HepG2 (cell line): ENCODE results near the gene NGEF. TPM values are rescaled to one million over a fixed set of nuclear protein-coding genes. Genes with fewer than 3 reads are reported as not detected.

Experiments
- ADNP ChIP-seq: sonication (generic); formaldehyde crosslinking; IDR thresholded peaks from 2 replicates; pipeline ENCODE4 v1.4.0; 2020; ENCODE audit warnings: missing genetic modification reagents
- ATRX ChIP-seq: sonication (generic); formaldehyde crosslinking; IDR thresholded peaks from 2 replicates; pipeline ENCODE4 v1.4.0; 2020; ENCODE audit warnings: missing genetic modification reagents, borderline replicate concordance
- EZH2 ChIP-seq: conservative IDR thresholded peaks from 2 replicates; pipeline ENCODE4 v1.6.1; 2012; ENCODE audit warnings: mild to moderate bottlenecking, low read depth, low read length, moderate library complexity
- FOXA3 ChIP-seq: IDR thresholded peaks from 2 replicates; pipeline ENCODE4 v1.6.1; 2016; ENCODE audit warnings: missing genetic modification reagents, missing compliant biosample characterization
- HIVEP1 ChIP-seq: sonication (generic); formaldehyde crosslinking; IDR thresholded peaks from 2 replicates; pipeline ENCODE4 v1.4.0; 2020; ENCODE audit warnings: mild to moderate bottlenecking, missing genetic modification reagents
- JUND ChIP-seq: sonication (generic); formaldehyde crosslinking; IDR thresholded peaks from 2 replicates; pipeline ENCODE4 v1.8.0; 2022; ENCODE audit warnings: mild to moderate bottlenecking, missing genetic modification reagents
- MAF1 ChIP-seq: sonication (generic); formaldehyde crosslinking; IDR thresholded peaks from 2 replicates; pipeline ENCODE4 v1.5.0; 2020; ENCODE audit warnings: missing genetic modification reagents, borderline replicate concordance
- MEIS2 ChIP-seq: sonication (generic); formaldehyde crosslinking; IDR thresholded peaks from 2 replicates; pipeline ENCODE4 v1.9.0; 2021; ENCODE audit warnings: mild to moderate bottlenecking, missing genetic modification reagents
- NCOA5 ChIP-seq: sonication (generic); formaldehyde crosslinking; IDR thresholded peaks from 2 replicates; pipeline ENCODE4 v1.4.0; 2020; ENCODE audit warnings: missing genetic modification reagents
- PHF5A ChIP-seq: IDR thresholded peaks from one replicate; pipeline ENCODE4 v1.6.1; 2018; ENCODE audit warnings: low read depth, missing genetic modification reagents; ENCODE audit not compliant: unreplicated experiment
- PHF8 ChIP-seq: sonication (generic); formaldehyde crosslinking; IDR thresholded peaks from 2 replicates; pipeline ENCODE4 v1.5.0; 2020; ENCODE audit warnings: missing genetic modification reagents
- REL ChIP-seq: sonication (generic); formaldehyde crosslinking; conservative IDR thresholded peaks from 2 replicates; pipeline ENCODE4 v1.8.0; 2022; ENCODE audit warnings: mild to moderate bottlenecking, missing genetic modification reagents, moderate library complexity
- SMYD3 ChIP-seq: sonication (generic); formaldehyde crosslinking; IDR thresholded peaks from 2 replicates; pipeline ENCODE4 v1.8.1; 2023; ENCODE audit warnings: mild to moderate bottlenecking, missing genetic modification reagents
- TCF12 ChIP-seq, 2 experiments: fragments of 450-650 bp in 1 of 2; sonication (generic) in 1 of 2; formaldehyde crosslinking in 1 of 2; IDR thresholded peaks; 2 replicates each; pipeline versions ENCODE4 v1.6.1 to v1.8.0; 2017 to 2022; ENCODE audit warnings: antibody characterized with exemption in 1 of 2, mild to moderate bottlenecking in 1 of 2, missing genetic modification reagents in 1 of 2, moderate library complexity in 1 of 2
- TCF7L2 ChIP-seq: IDR thresholded peaks from 2 replicates; pipeline ENCODE4 v1.6.1; 2011; ENCODE audit warnings: mild to moderate bottlenecking, low read depth, low read length, moderate library complexity
- ZC3H4 ChIP-seq: sonication (generic); formaldehyde crosslinking; IDR thresholded peaks from 2 replicates; pipeline ENCODE4 v1.4.0; 2020; ENCODE audit warnings: missing genetic modification reagents, borderline replicate concordance
- ZKSCAN1 ChIP-seq: fragments of 150-350 bp; IDR thresholded peaks from 2 replicates; pipeline ENCODE4 v1.6.1; 2014; ENCODE audit warnings: low read length
- ZNF530 ChIP-seq: sonication (generic); formaldehyde crosslinking; IDR thresholded peaks from 2 replicates; pipeline ENCODE4 v1.5.0; 2020; ENCODE audit warnings: low read depth, mild to moderate bottlenecking, missing genetic modification reagents
- ZNF556 ChIP-seq: sonication (generic); formaldehyde crosslinking; IDR thresholded peaks from 2 replicates; pipeline ENCODE4 v1.4.0; 2020; ENCODE audit warnings: mild to moderate bottlenecking, missing genetic modification reagents, borderline replicate concordance
- ZNF557 ChIP-seq: sonication (generic); formaldehyde crosslinking; IDR thresholded peaks from 2 replicates; pipeline ENCODE4 v1.4.0; 2020; ENCODE audit warnings: missing genetic modification reagents
- ZNF652 ChIP-seq: IDR thresholded peaks from 2 replicates; pipeline ENCODE4 v1.6.1; 2016; ENCODE audit warnings: low read depth, borderline replicate concordance
- ZNF878 ChIP-seq: sonication (generic); formaldehyde crosslinking; IDR thresholded peaks from 2 replicates; pipeline ENCODE4 v1.8.1; 2023; ENCODE audit warnings: mild to moderate bottlenecking, missing genetic modification reagents, moderate library complexity
- ZXDC ChIP-seq: sonication (generic); formaldehyde crosslinking; IDR thresholded peaks from 2 replicates; pipeline ENCODE4 v1.5.0; 2020; ENCODE audit warnings: mild to moderate bottlenecking, missing genetic modification reagents
- polyA plus RNA-seq, 8 experiments: library from polyadenylated mRNA; depleted of rRNA in 3 of 8; stranded (reverse) in 7 of 8; unstranded in 1 of 8; fragments of >200 nt; fragmentation: Illumina TruSeq in 4 of 8; extraction: Trizol in 4 of 8; gene quantifications; 2 replicates each; pipeline versions ENCODE4 v1.2.1 to v1.2.3, GENCODE V29; 2011 to 2016; ENCODE audit warnings: low read depth in 4 of 8, missing spikeins in 1 of 8, mixed read lengths in 1 of 8; ENCODE audit not compliant: insufficient read depth in 1 of 8
- total RNA-seq, 5 experiments: library from RNA; depleted of rRNA; stranded (reverse); fragments of >200 nt; fragmentation: Illumina TruSeq; extraction: Trizol; gene quantifications; 2 replicates each; pipeline ENCODE4 v1.2.3, GENCODE V29; 2016; ENCODE audit warnings: low read depth in 1 of 5
- TF ChIP-seq, protein P1 (sequence below): sonication (generic); formaldehyde crosslinking; IDR thresholded peaks from 2 replicates; pipeline ENCODE4; 2020; ENCODE audit warnings: missing genetic modification reagents, mild to moderate bottlenecking, borderline replicate concordance
- TF ChIP-seq, protein P2 (sequence below): sonication (generic); formaldehyde crosslinking; IDR thresholded peaks from 2 replicates; pipeline ENCODE4 v1.8.0; 2022; ENCODE audit warnings: mild to moderate bottlenecking, missing genetic modification reagents; ENCODE audit not compliant: insufficient replicate concordance

Gene NGEF
- total and polyA plus RNA-seq, 2 of the 13 experiments (the other 11 are each of a cell fraction or from before 2014, with no cell fraction given), result 14.4 to 36.9 TPM

GRCh38 chr2:232876978-232877441 is 136.0 kb downstream of the NGEF start (continued):
- TF ChIP-seq ATRX (CRISPR knock-in tag) (no peak), ADNP (CRISPR knock-in tag) (no peak), ZNF557 (no peak), FOXA3 (CRISPR knock-in tag) (no peak), ZNF652 (no peak), ZKSCAN1 (no peak), PHF8 (CRISPR knock-in tag) (peak; percentile 44; the same call in 1 of the 2 replicates), ZNF878 (CRISPR knock-in tag) (no peak), ZC3H4 (CRISPR knock-in tag) (no peak), ZNF530 (CRISPR knock-in tag) (no peak), MAF1 (CRISPR knock-in tag) (0 out of 2 replicates have a peak, but pooled peaks have one; percentile 21), ZNF556 (CRISPR knock-in tag) (no peak; the same call in 1 of the 2 replicates), EZH2 (no peak), MEIS2 (CRISPR knock-in tag) (no peak), TCF7L2 (no peak), NCOA5 (CRISPR knock-in tag) (no peak), PHF5A (CRISPR knock-in tag) (peak; percentile 9), TCF12 (IDR thresholded peaks at IDR 0.05) (no peak), TCF12 (CRISPR knock-in tag; IDR thresholded peaks at IDR 0.05) (peak; percentile 82; the same call in 1 of the 2 replicates), HIVEP1 (CRISPR knock-in tag) (peak; percentile 90), ZXDC (CRISPR knock-in tag) (no peak), REL (CRISPR knock-in tag) (no peak), JUND (CRISPR knock-in tag) (no peak), SMYD3 (CRISPR knock-in tag) (no peak)
- TF ChIP-seq, protein P1, sequence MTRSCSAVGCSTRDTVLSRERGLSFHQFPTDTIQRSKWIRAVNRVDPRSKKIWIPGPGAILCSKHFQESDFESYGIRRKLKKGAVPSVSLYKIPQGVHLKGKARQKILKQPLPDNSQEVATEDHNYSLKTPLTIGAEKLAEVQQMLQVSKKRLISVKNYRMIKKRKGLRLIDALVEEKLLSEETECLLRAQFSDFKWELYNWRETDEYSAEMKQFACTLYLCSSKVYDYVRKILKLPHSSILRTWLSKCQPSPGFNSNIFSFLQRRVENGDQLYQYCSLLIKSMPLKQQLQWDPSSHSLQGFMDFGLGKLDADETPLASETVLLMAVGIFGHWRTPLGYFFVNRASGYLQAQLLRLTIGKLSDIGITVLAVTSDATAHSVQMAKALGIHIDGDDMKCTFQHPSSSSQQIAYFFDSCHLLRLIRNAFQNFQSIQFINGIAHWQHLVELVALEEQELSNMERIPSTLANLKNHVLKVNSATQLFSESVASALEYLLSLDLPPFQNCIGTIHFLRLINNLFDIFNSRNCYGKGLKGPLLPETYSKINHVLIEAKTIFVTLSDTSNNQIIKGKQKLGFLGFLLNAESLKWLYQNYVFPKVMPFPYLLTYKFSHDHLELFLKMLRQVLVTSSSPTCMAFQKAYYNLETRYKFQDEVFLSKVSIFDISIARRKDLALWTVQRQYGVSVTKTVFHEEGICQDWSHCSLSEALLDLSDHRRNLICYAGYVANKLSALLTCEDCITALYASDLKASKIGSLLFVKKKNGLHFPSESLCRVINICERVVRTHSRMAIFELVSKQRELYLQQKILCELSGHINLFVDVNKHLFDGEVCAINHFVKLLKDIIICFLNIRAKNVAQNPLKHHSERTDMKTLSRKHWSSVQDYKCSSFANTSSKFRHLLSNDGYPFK, result no peak
- TF ChIP-seq, protein P2, sequence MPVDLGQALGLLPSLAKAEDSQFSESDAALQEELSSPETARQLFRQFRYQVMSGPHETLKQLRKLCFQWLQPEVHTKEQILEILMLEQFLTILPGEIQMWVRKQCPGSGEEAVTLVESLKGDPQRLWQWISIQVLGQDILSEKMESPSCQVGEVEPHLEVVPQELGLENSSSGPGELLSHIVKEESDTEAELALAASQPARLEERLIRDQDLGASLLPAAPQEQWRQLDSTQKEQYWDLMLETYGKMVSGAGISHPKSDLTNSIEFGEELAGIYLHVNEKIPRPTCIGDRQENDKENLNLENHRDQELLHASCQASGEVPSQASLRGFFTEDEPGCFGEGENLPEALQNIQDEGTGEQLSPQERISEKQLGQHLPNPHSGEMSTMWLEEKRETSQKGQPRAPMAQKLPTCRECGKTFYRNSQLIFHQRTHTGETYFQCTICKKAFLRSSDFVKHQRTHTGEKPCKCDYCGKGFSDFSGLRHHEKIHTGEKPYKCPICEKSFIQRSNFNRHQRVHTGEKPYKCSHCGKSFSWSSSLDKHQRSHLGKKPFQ, result no peak
